HL-60 (cell line): Measurements from ENCODE around the gene ABHD3.
"Not testable (repeated sequence)": the region's sequence is repeated elsewhere in the genome, so short reads cannot be mapped to it uniquely, and the experiment has no call there.

Experiments used
- CTCF ChIP-seq: IDR thresholded peaks from one replicate; pipeline ENCODE4 v1.5.1; 2011; ENCODE audit warnings: low read length, control low read depth, inconsistent platforms; ENCODE audit not compliant: insufficient read depth
- GABPA ChIP-seq: IDR thresholded peaks from 2 replicates; pipeline ENCODE4 v1.6.1; 2012; ENCODE audit warnings: low read depth
- POLR2AphosphoS5 ChIP-seq: IDR thresholded peaks from 2 replicates; pipeline ENCODE4 v1.6.1; 2012; ENCODE audit warnings: low read depth
- REST ChIP-seq: IDR thresholded peaks from 2 replicates; pipeline ENCODE4 v1.6.1; 2012; ENCODE audit warnings: low read depth; ENCODE audit not compliant: insufficient replicate concordance
- SPI1 ChIP-seq: IDR thresholded peaks from 2 replicates; pipeline ENCODE4 v1.6.1; 2012; ENCODE audit warnings: low read depth, mild to moderate bottlenecking, borderline replicate concordance

GRCh38 chr18:21640375-21640774 lies 64.2 kb downstream of the ABHD3 start:
- TF ChIP-seq CTCF, REST, GABPA, POLR2AphosphoS5, SPI1: not testable (repeated sequence)
